Fibroblast of the aortic adventitia (primary cell): ENCODE results near the gene ST7L. TPM values are rescaled to one million over a fixed set of nuclear protein-coding genes. Genes with fewer than 3 reads are reported as not detected.

ENCODE experiments used
- DNase-seq: peaks from one replicate; pipeline ENCODE4 v3.0.0-alpha.2; 2010; ENCODE audit warnings: low read depth
- H3K4me3 ChIP-seq: 2 replicates; pipeline ENCODE4 v1.5.1; 2011; ENCODE audit warnings: low read depth, mild to moderate bottlenecking, control low read depth, low read length, moderate library complexity
- total RNA-seq: library from RNA; depleted of rRNA; stranded (reverse); fragments of >200 nt; gene quantifications from 2 replicates; pipeline ENCODE4 v1.2.3, GENCODE V29; 2012; ENCODE audit warnings: low replicate concordance
- TF ChIP-seq, protein P1 (sequence below): IDR thresholded peaks from 2 replicates; pipeline ENCODE4 v1.5.1; 2011; ENCODE audit warnings: mild to moderate bottlenecking, low read length, control low read depth, inconsistent platforms; ENCODE audit not compliant: insufficient read depth

The ST7L gene
- total RNA-seq, 1 donor, result 22.1 TPM

GRCh38 chr1:112507921-112508277 is 111.0 kb downstream of the ST7L start:
- peak overlapping the region; percentile 65 for H3K4me3 ChIP-seq
- TF ChIP-seq, protein P1, sequence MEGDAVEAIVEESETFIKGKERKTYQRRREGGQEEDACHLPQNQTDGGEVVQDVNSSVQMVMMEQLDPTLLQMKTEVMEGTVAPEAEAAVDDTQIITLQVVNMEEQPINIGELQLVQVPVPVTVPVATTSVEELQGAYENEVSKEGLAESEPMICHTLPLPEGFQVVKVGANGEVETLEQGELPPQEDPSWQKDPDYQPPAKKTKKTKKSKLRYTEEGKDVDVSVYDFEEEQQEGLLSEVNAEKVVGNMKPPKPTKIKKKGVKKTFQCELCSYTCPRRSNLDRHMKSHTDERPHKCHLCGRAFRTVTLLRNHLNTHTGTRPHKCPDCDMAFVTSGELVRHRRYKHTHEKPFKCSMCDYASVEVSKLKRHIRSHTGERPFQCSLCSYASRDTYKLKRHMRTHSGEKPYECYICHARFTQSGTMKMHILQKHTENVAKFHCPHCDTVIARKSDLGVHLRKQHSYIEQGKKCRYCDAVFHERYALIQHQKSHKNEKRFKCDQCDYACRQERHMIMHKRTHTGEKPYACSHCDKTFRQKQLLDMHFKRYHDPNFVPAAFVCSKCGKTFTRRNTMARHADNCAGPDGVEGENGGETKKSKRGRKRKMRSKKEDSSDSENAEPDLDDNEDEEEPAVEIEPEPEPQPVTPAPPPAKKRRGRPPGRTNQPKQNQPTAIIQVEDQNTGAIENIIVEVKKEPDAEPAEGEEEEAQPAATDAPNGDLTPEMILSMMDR, result no peak
- DNase-seq, result no peak

GRCh38 chr1:112507336-112507735 is 111.6 kb downstream of the ST7L start:
- no peak overlapping the region for H3K4me3 ChIP-seq
- TF ChIP-seq, protein P1, result no peak
- no peak for DNase-seq

GRCh38 chr1:112506731-112507130 is 112.2 kb downstream of the ST7L start:
- TF ChIP-seq, protein P1, result no peak

DNA sequence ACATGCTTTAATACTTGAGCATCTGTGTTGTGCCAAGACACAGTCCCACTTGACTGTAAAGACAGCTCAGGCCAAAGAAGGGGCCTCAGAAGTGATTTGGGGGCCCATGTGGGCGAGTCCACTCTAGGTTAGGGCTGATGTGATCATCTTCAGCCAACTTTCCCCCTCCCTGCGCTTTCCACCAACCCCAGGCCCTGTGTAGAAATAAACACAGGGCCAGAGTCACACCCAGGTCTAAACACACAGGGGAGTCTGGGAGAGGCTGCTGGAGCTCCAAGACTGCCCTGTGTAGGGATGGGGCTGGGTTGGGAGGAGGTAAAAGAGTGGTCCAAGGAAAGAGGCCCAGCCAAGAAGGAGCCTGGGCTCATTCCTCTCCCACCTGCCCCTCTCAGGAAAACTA is 112.6 kb downstream of the ST7L start:
- H3K4me3 ChIP-seq, result no peak overlapping the region
- TF ChIP-seq, protein P1, result no peak
- DNase-seq, result no peak

More at GRCh38 chr1:112506731-112507130, 112.2 kb downstream of the ST7L start:
- H3K4me3 ChIP-seq, result no peak overlapping the region
- no peak for DNase-seq

- no peak for DNase-seq
- H3K4me3 ChIP-seq, result no peak overlapping the region
- TF ChIP-seq, protein P1, result no peak
Measured at GRCh38 chr1:112505878-112506277, 113.1 kb downstream of the ST7L start.

GRCh38 chr1:112505400-112505785 is 113.5 kb downstream of the ST7L start:
- TF ChIP-seq, protein P1, result no peak
- no peak overlapping the region for H3K4me3 ChIP-seq

DNA sequence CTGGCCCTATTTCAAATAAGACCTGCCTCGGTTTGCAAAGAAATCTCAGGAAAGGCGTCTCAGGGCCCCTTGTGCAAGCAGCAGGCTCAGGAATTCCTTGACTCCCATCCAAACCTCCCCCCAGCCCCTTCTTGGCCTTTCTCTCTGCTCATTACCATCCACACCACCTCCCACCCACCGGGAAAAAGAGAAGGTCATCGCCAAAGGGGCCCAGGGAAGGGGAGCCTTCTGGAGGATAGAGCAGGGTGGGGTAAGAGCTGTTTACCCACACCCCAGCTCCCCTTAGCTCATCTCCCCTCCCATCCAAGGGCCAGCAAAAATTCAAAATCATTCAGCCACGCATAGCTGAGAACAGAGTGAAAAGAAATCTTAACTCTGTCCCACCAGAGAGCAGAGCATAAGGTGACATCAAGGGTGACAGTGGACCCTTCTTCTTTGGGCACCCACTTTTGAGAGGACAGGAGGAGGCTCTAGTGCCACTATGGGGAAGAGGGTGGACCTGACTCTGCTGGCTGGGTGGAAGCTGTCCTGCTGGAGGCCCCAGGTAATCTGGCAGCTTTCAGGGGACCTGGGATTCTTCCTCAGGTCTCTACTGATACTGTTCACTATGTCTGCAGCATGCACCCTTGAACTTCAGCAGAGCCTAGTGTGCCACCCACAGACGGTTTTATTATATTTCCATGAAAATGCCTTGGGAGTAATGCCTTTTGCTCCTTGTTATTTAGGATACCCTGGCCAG is 114.1 kb downstream of the ST7L start:
- no peak for DNase-seq

More at GRCh38 chr1:112505400-112505785, 113.5 kb downstream of the ST7L start:
- no peak for DNase-seq

More for the DNA sequence above, 114.1 kb downstream of the ST7L start:
- H3K4me3 ChIP-seq, result no peak overlapping the region
- TF ChIP-seq, protein P1, result no peak
